BLaER1 treated with 17β-estradiol and CSF1 and Interleukin-3, amounts not matched to agents 10 nM and 100 nM (cell line): ENCODE measurements around the gene TRIM71.
A peak's percentile ranks its signal among the peaks of the same experiment; 100 is the strongest.
"Not testable (repeated sequence)": the region's sequence is repeated elsewhere in the genome, so short reads cannot be mapped to it uniquely, and the experiment has no call there.

ENCODE experiments used
- H3K27ac ChIP-seq, 11 experiments: shearing (Covaris generic); formaldehyde crosslinking; 2 replicates each; pipeline ENCODE4 v1.8.1; 2022
- H3K27me3 ChIP-seq, 11 experiments: shearing (Covaris generic); formaldehyde crosslinking; 2 replicates each; pipeline ENCODE4 v1.8.1; 2022
- H3K36me3 ChIP-seq, 11 experiments: shearing (Covaris generic); formaldehyde crosslinking; 2 replicates each; pipeline ENCODE4 v1.8.1; 2022
- H3K4me1 ChIP-seq, 10 experiments: shearing (Covaris generic); formaldehyde crosslinking; 2 replicates each; pipeline ENCODE4 v1.8.1; 2022
- H3K4me2 ChIP-seq, 11 experiments: shearing (Covaris generic); formaldehyde crosslinking; 2 replicates each; pipeline ENCODE4 v1.8.1; 2022
- H3K4me3 ChIP-seq, 10 experiments: shearing (Covaris generic); formaldehyde crosslinking; 2 replicates each; pipeline ENCODE4 v1.8.1; 2022
- H3K9ac ChIP-seq, 11 experiments: shearing (Covaris generic); formaldehyde crosslinking; 2 replicates each; pipeline ENCODE4 v1.8.1; 2022
- H3K9me3 ChIP-seq, 11 experiments: shearing (Covaris generic); formaldehyde crosslinking; replicated peaks in 1 of 11; 2 replicates each; pipeline ENCODE4 v1.8.1; 2022
- H4K20me1 ChIP-seq, 11 experiments: shearing (Covaris generic); formaldehyde crosslinking; 2 replicates each; pipeline ENCODE4 v1.8.1; 2022
- Cebpa-rat ChIP-seq, 11 experiments: shearing (Covaris generic); IDR thresholded peaks; 2 replicates each; pipeline ENCODE4 v1.8.1; 2022

Gene TRIM71

DNA sequence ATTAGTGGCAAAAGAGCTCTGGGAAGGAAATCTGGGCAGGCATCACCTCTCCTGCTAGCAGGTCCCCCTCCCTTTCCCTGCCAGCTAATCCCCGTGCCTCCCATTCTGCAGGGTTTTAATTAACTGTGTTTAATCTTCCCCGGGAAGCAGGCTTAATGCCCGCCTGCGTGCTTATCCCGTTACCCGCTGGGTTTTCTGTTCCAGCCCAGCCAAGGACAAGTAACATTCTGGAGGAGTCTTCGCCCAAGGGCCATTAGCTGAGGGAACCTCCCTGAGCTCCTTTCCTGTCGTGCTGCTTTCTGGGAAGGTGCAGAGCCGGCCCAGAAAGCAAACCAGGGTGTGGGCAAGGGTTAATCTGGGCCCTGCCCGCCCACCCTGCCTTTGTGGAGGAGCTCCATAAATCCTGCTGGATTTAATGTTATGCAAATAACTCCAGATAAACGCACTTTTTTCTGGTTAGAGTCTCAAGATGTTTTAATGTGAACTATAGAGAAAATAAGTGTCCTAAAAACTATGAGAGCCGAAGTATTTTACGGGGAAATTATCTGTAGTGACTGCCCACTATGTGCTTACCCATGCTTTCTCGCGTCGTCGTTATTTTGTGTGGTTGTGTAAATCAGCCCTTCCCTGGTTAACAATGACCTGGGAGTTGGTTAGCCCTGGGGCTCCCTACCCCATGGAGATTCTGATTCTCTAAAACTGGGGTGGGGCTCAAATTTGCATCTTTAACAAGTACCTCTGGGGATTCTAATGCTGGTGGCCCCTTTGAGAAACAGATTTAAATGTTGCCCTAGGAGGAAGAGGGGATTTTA lies 25.9 kb downstream of the TRIM71 start:
- peaks cover 13 to 24% (median 17%) of the 10 kb centered on the region in 10 experiments for H3K4me1 ChIP-seq
- H3K4me3 ChIP-seq = no peak overlapping the region
- H3K4me2 ChIP-seq = peak overlapping the region in 6 of 11 experiments; percentile 51 to 81 (median 72); a peak in 9 of 22 replicates
- TF ChIP-seq Cebpa-rat (IDR thresholded peaks at IDR 0.05) = no peak
- no peaks in the 10 kb centered on the region for H3K27me3 ChIP-seq
- peaks cover 0 to 10% (median 0%) of the 10 kb centered on the region in 11 experiments; a peak in 2 of 22 replicates for H3K9me3 ChIP-seq
- no peak overlapping the region; a peak in 1 of 22 replicates for H3K27ac ChIP-seq
- H4K20me1 ChIP-seq = no peaks in the 10 kb centered on the region
- no peak overlapping the region for H3K9ac ChIP-seq
- H3K36me3 ChIP-seq = no peaks in the 10 kb centered on the region

DNA sequence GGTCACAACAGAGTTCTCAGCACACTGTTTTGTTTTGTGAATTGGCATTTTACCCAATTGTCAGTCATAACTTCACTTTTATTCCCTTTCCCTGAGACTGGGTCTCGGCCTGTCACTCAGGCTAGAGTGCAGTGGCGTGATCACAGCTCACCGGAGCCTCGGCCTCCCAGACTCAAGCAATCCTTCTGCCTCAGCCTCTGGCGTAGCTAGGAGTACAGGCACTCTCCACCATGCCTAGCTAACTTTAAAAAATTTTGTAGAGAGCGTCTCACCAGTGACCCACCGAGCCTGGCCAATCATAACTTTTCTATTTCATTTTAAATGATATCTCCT lies 26.5 kb downstream of the TRIM71 start:
- no peak overlapping the region for H3K9ac ChIP-seq
- no peaks in the 10 kb centered on the region for H4K20me1 ChIP-seq
- peaks cover 13 to 24% (median 17%) of the 10 kb centered on the region in 10 experiments for H3K4me1 ChIP-seq
- no peak overlapping the region for H3K4me3 ChIP-seq
- no peaks in the 10 kb centered on the region for H3K36me3 ChIP-seq
- no peak overlapping the region for H3K27ac ChIP-seq
- H3K9me3 ChIP-seq = peaks cover 0 to 10% (median 0%) of the 10 kb centered on the region in 11 experiments; a peak in 2 of 22 replicates
- H3K4me2 ChIP-seq = no peak overlapping the region
- no peaks in the 10 kb centered on the region for H3K27me3 ChIP-seq
- no peak for TF ChIP-seq Cebpa-rat (IDR thresholded peaks at IDR 0.05)

DNA sequence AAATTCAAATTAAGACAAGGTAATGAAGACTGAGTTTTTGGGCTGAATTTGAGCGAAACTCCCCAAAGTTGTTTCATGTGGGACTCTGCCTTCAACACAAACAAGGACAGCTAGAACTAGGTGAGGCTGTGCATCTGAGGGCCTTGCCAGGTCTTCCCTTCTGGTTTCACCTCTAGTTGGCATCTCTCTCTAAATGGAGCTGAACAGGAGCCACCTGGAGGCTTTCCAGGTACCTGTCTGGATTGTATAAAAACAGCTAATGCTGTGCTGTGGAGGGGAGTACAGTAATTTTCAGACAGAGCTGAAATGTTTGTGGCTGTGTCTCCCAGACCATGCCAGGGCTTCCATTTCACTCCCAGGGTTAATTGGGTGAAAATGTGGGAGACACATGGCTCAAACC lies 27.1 kb downstream of the TRIM71 start:
- Histone ChIP-seq H3K27me3 (no peaks in the 10 kb centered on the region), H3K27ac (no peak overlapping the region), H3K9me3 (peaks cover 0 to 10% (median 0%) of the 10 kb centered on the region in 11 experiments; a peak in 2 of 22 replicates), H3K36me3 (no peaks in the 10 kb centered on the region), H4K20me1 (no peaks in the 10 kb centered on the region), H3K4me1 (peaks cover 14 to 26% (median 17%) of the 10 kb centered on the region in 10 experiments), H3K9ac (no peak overlapping the region), H3K4me3 (no peak overlapping the region), H3K4me2 (no peak overlapping the region)
- TF ChIP-seq Cebpa-rat (IDR thresholded peaks at IDR 0.05) = no peak

DNA sequence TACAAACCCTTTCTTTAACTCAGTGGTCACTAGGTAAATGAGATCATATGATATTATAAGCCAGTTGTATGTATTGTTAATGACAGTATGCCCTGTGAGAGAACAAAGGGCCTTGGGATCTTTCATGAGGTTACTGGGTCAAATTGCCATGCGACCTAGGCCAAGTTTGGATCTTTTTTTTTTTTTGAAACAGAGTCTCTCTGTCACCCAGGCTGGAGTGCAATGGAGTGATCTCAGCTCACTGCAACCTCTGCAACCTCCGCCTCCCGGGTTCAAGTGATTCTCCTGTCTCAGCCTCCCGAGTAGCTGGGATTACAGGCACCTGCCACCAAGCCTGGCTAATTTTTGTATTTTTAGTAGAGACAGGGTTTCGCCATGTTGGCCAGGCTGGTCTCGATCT lies 27.7 kb downstream of the TRIM71 start:
- H3K27me3 ChIP-seq, H3K9me3 ChIP-seq, H3K27ac ChIP-seq, H3K4me2 ChIP-seq, H3K9ac ChIP-seq, H3K36me3 ChIP-seq, H3K4me3 ChIP-seq, H4K20me1 ChIP-seq: not testable (repeated sequence)
- peaks cover 18 to 33% (median 24%) of the 10 kb centered on the region in 10 experiments for H3K4me1 ChIP-seq

DNA sequence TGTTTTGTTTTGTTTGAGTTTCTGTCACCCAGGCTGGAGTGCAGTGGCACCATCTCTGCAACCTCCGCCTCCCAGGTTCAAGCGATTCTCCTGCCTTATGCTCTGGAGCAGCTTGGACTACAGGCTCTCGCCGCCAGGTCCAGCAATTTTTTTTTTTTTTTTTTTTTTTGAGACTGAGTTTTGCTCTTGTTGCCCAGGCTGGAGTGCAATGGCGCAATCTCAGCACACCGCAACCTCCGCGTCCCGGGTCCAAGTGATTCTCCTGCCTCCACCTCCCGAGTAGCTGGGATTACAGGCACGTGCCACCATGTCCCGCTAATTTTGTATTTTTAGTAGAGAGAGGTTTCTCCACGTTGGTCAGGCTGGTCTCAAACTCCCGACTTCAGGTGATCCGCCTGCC lies 29.2 kb downstream of the TRIM71 start:
- not testable (repeated sequence) for H3K27ac ChIP-seq, H4K20me1 ChIP-seq, H3K4me3 ChIP-seq, H3K27me3 ChIP-seq, H3K36me3 ChIP-seq, H3K4me2 ChIP-seq, H3K9ac ChIP-seq, H3K9me3 ChIP-seq
- peaks cover 15 to 27% (median 23%) of the 10 kb centered on the region in 10 experiments for H3K4me1 ChIP-seq

DNA sequence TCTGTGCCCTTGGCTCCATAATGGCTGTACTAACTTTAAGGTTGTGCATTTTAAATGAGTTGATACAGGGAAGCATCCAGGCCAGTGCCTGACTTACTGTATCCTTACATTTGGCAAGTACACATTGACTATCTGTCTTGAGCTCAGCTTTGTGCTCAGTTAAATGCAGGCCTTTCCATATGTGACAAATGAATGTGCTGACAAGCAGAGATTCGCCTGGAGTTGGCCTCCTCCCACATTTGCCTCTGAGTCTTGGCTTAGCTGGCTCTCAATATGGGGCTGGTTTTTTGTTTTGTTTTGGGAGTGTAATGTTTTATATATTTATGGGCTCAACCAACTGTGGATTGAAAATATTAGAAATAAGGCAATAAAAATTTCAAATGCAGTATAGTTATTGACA lies 29.7 kb downstream of the TRIM71 start:
- H3K9me3 ChIP-seq = no peaks in the 10 kb centered on the region
- no peak overlapping the region for H3K9ac ChIP-seq
- no peak overlapping the region for H3K27ac ChIP-seq
- no peaks in the 10 kb centered on the region for H3K36me3 ChIP-seq
- H3K4me1 ChIP-seq = peaks cover 10 to 22% (median 18%) of the 10 kb centered on the region in 10 experiments
- H3K4me3 ChIP-seq = no peak overlapping the region
- no peaks in the 10 kb centered on the region for H3K27me3 ChIP-seq
- no peak for TF ChIP-seq Cebpa-rat (IDR thresholded peaks at IDR 0.05)
- H3K4me2 ChIP-seq = no peak overlapping the region
- no peaks in the 10 kb centered on the region for H4K20me1 ChIP-seq

DNA sequence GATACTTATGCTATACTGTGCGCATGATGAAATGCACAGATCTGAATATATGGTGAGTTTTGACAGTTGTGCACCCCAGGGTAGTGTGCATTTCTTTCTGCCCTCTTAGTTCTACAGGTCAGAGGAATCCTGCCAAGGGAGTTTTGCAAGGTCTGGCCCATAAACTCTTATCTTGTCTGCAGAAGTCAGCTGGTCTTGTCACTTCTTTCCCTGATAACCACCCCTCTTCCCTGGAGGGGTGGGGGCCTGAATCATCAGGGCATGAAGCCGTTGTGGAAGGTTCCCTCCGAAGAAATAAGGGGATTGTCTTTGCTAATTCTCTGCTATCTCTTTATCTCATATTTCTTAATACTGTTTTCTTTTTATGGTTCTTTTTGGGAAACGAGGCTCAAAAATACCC lies 30.4 kb downstream of the TRIM71 start:
- no peak overlapping the region for H3K4me3 ChIP-seq
- TF ChIP-seq Cebpa-rat (IDR thresholded peaks at IDR 0.05) = no peak
- no peak overlapping the region for H3K9ac ChIP-seq
- H3K27me3 ChIP-seq = no peaks in the 10 kb centered on the region
- H3K9me3 ChIP-seq = no peaks in the 10 kb centered on the region
- no peaks in the 10 kb centered on the region for H3K36me3 ChIP-seq
- no peak overlapping the region for H3K4me2 ChIP-seq
- peaks cover 3 to 15% (median 11%) of the 10 kb centered on the region in 10 experiments; a peak in 19 of 20 replicates for H3K4me1 ChIP-seq
- H4K20me1 ChIP-seq = no peaks in the 10 kb centered on the region
- H3K27ac ChIP-seq = no peak overlapping the region

DNA sequence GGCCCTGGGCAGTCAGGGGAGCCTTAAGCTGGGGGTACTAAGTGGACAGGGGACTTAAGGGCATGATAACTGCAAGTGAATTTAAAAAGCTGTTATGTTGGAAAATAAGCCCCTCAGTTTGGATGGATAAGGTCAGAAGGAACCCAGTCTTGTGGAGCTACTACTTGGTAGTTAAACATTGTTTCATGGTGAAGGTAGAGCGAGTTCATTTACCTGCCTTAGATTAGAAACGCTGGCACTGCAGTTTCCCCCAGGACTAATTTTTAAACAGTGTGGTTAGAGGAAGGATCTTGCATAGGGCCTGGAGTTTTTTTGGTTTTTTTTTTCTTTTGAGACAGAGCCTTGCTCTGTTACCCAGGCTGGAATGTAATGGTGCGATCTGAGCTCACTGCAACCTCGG lies 31.2 kb downstream of the TRIM71 start:
- no peak overlapping the region for H3K9ac ChIP-seq
- H3K4me3 ChIP-seq = no peak overlapping the region
- H3K27me3 ChIP-seq = no peaks in the 10 kb centered on the region
- no peak overlapping the region for H3K27ac ChIP-seq
- no peaks in the 10 kb centered on the region for H3K36me3 ChIP-seq
- no peaks in the 10 kb centered on the region for H4K20me1 ChIP-seq
- peaks cover 0 to 16% (median 11%) of the 10 kb centered on the region in 10 experiments; a peak in 14 of 20 replicates for H3K4me1 ChIP-seq
- H3K4me2 ChIP-seq = no peak overlapping the region
- TF ChIP-seq Cebpa-rat (IDR thresholded peaks at IDR 0.05) = no peak
- H3K9me3 ChIP-seq = no peaks in the 10 kb centered on the region

DNA sequence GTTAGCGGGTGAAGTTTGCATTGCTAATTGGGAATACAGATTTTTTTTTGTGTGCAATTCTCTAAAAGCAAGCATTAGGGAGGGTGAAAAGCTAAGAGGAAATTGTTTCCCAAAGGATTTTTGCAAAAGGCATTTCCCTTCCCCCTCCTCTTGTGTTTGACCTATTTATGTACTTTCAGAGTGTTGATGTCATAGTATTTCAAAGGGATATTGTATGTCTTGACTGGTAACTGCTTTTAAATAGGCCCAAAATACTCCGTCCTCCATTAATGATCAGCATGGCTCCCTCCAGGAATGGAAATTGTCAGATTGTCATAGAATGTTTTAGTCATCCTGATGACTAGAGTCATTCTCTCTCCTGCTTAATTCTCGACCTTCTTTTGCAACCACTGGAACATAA lies 32.4 kb downstream of the TRIM71 start:
- Histone ChIP-seq H3K9me3 (no peaks in the 10 kb centered on the region), H3K4me1 (peaks cover 0 to 20% (median 16%) of the 10 kb centered on the region in 10 experiments; a peak in 15 of 20 replicates), H3K9ac (no peak overlapping the region), H3K27ac (no peak overlapping the region), H4K20me1 (no peaks in the 10 kb centered on the region), H3K4me3 (no peak overlapping the region), H3K36me3 (no peaks in the 10 kb centered on the region), H3K27me3 (no peaks in the 10 kb centered on the region), H3K4me2 (peak overlapping the region in 6 of 11 experiments; percentile 1 to 27 (median 16); a peak in 7 of 22 replicates)
- no peak for TF ChIP-seq Cebpa-rat (IDR thresholded peaks at IDR 0.05)

DNA sequence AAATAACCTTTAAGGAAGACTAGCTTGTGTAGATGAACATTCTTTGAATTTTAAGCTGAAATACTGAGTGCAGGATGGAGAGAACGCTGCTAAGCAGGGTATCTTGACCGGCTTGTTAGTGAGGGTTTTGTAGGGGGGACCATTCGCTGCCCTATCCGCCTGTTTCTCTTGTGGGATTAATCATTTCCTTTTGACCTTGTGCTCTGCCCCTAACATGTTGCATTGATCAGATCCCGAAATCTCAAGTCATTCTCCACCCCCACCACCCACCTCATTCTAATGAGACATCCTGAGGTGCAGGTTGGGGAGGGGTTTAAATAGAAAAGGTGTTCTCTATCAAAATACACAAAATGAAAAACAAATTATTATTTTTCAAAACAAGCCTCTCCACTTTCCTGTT lies 32.8 kb downstream of the TRIM71 start:
- no peaks in the 10 kb centered on the region for H3K36me3 ChIP-seq
- no peak for TF ChIP-seq Cebpa-rat (IDR thresholded peaks at IDR 0.05)
- H3K27me3 ChIP-seq = no peaks in the 10 kb centered on the region
- H3K4me3 ChIP-seq = no peak overlapping the region
- H3K9me3 ChIP-seq = no peaks in the 10 kb centered on the region
- no peak overlapping the region for H3K9ac ChIP-seq
- H3K4me2 ChIP-seq = peak overlapping the region in 6 of 11 experiments; percentile 1 to 27 (median 16); a peak in 6 of 22 replicates
- no peak overlapping the region for H3K27ac ChIP-seq
- H4K20me1 ChIP-seq = no peaks in the 10 kb centered on the region
- H3K4me1 ChIP-seq = peaks cover 0 to 20% (median 16%) of the 10 kb centered on the region in 10 experiments; a peak in 15 of 20 replicates
